Natural killer cell (primary cell): Measurements from ENCODE around the gene SLC6A17. TPM values are rescaled to one million over a fixed set of nuclear protein-coding genes. Genes with fewer than 3 reads are reported as not detected.

Experiments
- ATAC-seq, 3 donors: fragments of 150-1000 bp in 2 of 3; fragments of 200-7000 bp in 1 of 3; cut with Tn5 transposase; 1 replicate in 1 of 3; 2 replicates in 2 of 3; pipeline ENCODE4 v1.10.0; 2021; ENCODE audit warnings: mild to moderate bottlenecking in 2 of 3, moderate library complexity in 2 of 3
- DNase-seq, 2 donors: peaks; one replicate each; pipeline versions ENCODE4 v3.0.0 to v3.0.0-alpha.2; 2013 to 2021; ENCODE audit warnings: mixed read lengths in 1 of 2
- H3K27ac ChIP-seq: one replicate; pipeline ENCODE4 v1.5.1; 2013; ENCODE audit warnings: mild to moderate bottlenecking, low read length
- H3K27me3 ChIP-seq: one replicate; pipeline ENCODE4 v1.6.1; 2013; ENCODE audit warnings: low read length; ENCODE audit not compliant: control insufficient read depth, insufficient read depth
- H3K36me3 ChIP-seq: one replicate; pipeline ENCODE4 v1.6.1; 2013; ENCODE audit warnings: low read length; ENCODE audit not compliant: control insufficient read depth, insufficient read depth
- H3K4me1 ChIP-seq: one replicate; pipeline ENCODE4 v1.6.1; 2013; ENCODE audit warnings: low read length; ENCODE audit not compliant: control insufficient read depth, insufficient read depth
- H3K4me3 ChIP-seq: one replicate; pipeline ENCODE4 v1.5.1; 2013; ENCODE audit warnings: low read length
- H3K9me3 ChIP-seq: one replicate; pipeline ENCODE4 v1.6.1; 2013; ENCODE audit warnings: low read length; ENCODE audit not compliant: control insufficient read depth, insufficient read depth
- H3K27ac Mint-ChIP-seq, 2 donors: one replicate each; pipeline ENCODE4 v1.8.0; 2022; ENCODE audit warnings: mild to moderate bottlenecking in 2 of 2, mixed read lengths in 2 of 2, moderate library complexity in 1 of 2
- H3K27me3 Mint-ChIP-seq, 2 donors: one replicate each; pipeline ENCODE4 v1.8.0; 2022; ENCODE audit warnings: low read depth in 2 of 2, mixed read lengths in 2 of 2
- H3K36me3 Mint-ChIP-seq: one replicate; pipeline ENCODE4 v1.8.0; 2022; ENCODE audit warnings: mixed read lengths
- H3K4me1 Mint-ChIP-seq, 2 donors: one replicate each; pipeline ENCODE4 v1.8.0; 2022; ENCODE audit warnings: mixed read lengths in 2 of 2
- H3K4me3 Mint-ChIP-seq: one replicate; pipeline ENCODE4 v1.8.0; 2022; ENCODE audit warnings: mild to moderate bottlenecking, moderate library complexity, mixed read lengths
- H3K9me3 Mint-ChIP-seq, 2 donors: one replicate each; pipeline ENCODE4 v1.8.0; 2022; ENCODE audit warnings: mixed read lengths in 2 of 2
- WGBS: methylation state at CpG from one replicate; pipeline ENCODE4 v1.1.7; 2013; ENCODE audit warnings: missing lambda C conversion rate; ENCODE audit not compliant: insufficient coverage; 5-methylcytosine and 5-hydroxymethylcytosine counted together
- intact Hi-C: fragments of 100-400 bp; cut with micrococcal nuclease; formaldehyde crosslinking; loops from one replicate; pipeline ENCODE4 v1.14.2; 2022
- total RNA-seq, 4 donors: library from RNA; stranded (reverse); fragments of 120-200 nt in 1 of 4; gene quantifications; one replicate each; pipeline versions ENCODE4 v1.2.3 to v1.2.4, GENCODE V29; 2013 to 2022
- TF ChIP-seq, protein P1 (sequence below): fragments of 200-600 bp; IDR thresholded peaks from one replicate; pipeline ENCODE4 v1.8.0; 2022; ENCODE audit warnings: antibody characterized with exemption

Gene SLC6A17
- total RNA-seq, 3 donors from 2014 or later (not counting 1 experiment from before 2014, with no cell fraction given) = not detected

DNA sequence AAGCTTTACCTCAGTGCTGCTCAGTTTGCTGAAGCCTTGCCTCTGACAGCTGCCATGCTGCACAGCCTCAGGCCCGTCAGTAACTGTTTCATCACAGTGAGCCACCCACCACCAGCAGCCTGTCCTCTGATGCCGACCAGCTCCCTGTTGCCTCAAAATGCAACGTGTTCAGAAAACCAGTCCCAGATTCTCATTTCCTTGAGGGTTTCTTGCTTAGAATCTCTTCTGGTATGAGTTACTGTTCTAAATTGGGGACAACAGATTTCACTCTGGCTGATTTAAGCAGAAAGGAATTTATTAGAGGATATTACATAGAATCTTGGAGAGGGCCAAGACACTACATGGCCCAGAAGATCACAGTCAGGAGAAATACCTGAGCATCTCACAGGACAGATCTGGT, 27.1 kb upstream of the SLC6A17 start:
- Mint-ChIP-seq H3K4me3 (no peak overlapping the region), H3K27ac (no peak overlapping the region), H3K4me1 (peaks cover 10 to 12% of the 10 kb centered on the region in 2 donors), H3K27me3 (peaks cover 21 to 35% of the 10 kb centered on the region in 2 donors), H3K36me3 (no peaks in the 10 kb centered on the region), H3K9me3 (peaks cover 2 to 6% of the 10 kb centered on the region in 2 donors)
- 74% methylated on average over 3 of the region's 3 CpGs for WGBS
- Histone ChIP-seq H3K4me3 (no peak overlapping the region), H3K9me3 (peaks cover 9% of the 10 kb centered on the region), H3K27me3 (no peaks in the 10 kb centered on the region), H3K4me1 (no peaks in the 10 kb centered on the region), H3K36me3 (no peaks in the 10 kb centered on the region), H3K27ac (no peak overlapping the region)
- no peak for DNase-seq
- intact Hi-C loops = no loop called here
- ATAC-seq = no peak
- TF ChIP-seq, protein P1, sequence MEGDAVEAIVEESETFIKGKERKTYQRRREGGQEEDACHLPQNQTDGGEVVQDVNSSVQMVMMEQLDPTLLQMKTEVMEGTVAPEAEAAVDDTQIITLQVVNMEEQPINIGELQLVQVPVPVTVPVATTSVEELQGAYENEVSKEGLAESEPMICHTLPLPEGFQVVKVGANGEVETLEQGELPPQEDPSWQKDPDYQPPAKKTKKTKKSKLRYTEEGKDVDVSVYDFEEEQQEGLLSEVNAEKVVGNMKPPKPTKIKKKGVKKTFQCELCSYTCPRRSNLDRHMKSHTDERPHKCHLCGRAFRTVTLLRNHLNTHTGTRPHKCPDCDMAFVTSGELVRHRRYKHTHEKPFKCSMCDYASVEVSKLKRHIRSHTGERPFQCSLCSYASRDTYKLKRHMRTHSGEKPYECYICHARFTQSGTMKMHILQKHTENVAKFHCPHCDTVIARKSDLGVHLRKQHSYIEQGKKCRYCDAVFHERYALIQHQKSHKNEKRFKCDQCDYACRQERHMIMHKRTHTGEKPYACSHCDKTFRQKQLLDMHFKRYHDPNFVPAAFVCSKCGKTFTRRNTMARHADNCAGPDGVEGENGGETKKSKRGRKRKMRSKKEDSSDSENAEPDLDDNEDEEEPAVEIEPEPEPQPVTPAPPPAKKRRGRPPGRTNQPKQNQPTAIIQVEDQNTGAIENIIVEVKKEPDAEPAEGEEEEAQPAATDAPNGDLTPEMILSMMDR = no peak

DNA sequence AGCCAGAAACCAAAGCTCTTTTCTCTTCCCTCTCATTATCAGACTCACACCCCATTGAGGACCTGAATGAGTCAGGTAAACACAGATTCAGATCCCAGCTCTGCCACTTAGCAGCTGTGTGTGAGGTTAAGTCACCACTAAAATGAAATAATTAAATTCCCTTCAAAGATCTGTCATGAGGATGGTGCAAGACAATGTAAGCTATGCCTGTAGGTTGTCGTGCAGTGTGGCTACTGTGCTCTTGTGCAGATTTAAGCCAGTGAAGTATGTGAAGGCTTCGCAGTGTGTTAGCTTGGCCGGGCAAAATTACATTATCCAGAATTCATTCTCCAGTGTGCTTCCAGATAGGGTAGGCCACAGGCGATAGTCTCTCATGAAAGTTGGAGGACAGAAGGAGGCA, 24.5 kb upstream of the SLC6A17 start:
- TF ChIP-seq, protein P1 = no peak
- H3K4me3 Mint-ChIP-seq = no peak overlapping the region
- no peaks in the 10 kb centered on the region for H3K36me3 Mint-ChIP-seq
- no peak for DNase-seq
- H3K9me3 Mint-ChIP-seq = no peaks in the 10 kb centered on the region
- H3K36me3 ChIP-seq = no peaks in the 10 kb centered on the region
- H3K27ac ChIP-seq = no peak overlapping the region
- H3K4me3 ChIP-seq = no peak overlapping the region
- H3K9me3 ChIP-seq = peaks cover 3% of the 10 kb centered on the region
- WGBS = 84% methylated on average over 3 of the region's 4 CpGs
- H3K27me3 ChIP-seq = peaks cover 6% of the 10 kb centered on the region
- H3K27me3 Mint-ChIP-seq = peaks cover 30 to 38% of the 10 kb centered on the region in 2 donors
- ATAC-seq = no peak
- intact Hi-C loops = no loop called here
- no peaks in the 10 kb centered on the region for H3K4me1 ChIP-seq
- H3K27ac Mint-ChIP-seq = no peak overlapping the region
- peaks cover 3 to 4% of the 10 kb centered on the region in 2 donors for H3K4me1 Mint-ChIP-seq

DNA sequence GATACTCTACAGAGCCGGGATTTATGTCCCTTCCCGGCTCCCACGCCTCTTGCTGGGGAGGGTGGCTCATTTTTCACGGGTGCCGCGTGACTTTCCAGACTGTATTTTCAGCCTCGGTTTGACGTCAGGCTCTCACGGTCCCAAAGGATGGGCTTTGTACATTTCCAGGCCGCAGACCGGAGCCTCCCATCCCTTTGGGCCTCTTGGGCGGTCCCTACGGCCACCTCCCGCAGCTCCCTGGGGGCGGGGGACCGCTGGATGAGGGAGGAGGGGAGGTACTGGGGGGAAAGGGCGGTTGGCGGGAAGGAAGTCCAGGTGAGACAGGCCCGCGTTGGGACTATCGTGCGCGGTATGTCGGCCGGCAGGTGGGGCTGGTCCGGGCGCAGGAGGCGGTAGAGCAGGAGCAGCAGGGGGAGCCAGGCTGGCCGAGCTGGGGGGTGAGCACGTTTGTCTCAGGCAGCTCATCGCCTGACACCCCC, 20.1 kb upstream of the SLC6A17 start:
- Histone ChIP-seq H3K4me1 (no peaks in the 10 kb centered on the region), H3K4me3 (no peak overlapping the region), H3K27me3 (peaks cover 8% of the 10 kb centered on the region), H3K36me3 (no peaks in the 10 kb centered on the region), H3K9me3 (no peaks in the 10 kb centered on the region), H3K27ac (no peak overlapping the region)
- TF ChIP-seq, protein P1 = no peak
- Mint-ChIP-seq H3K9me3 (no peaks in the 10 kb centered on the region), H3K4me1 (no peaks in the 10 kb centered on the region), H3K36me3 (no peaks in the 10 kb centered on the region), H3K4me3 (no peak overlapping the region), H3K27me3 (peaks cover 22 to 33% of the 10 kb centered on the region in 2 donors), H3K27ac (no peak overlapping the region)
- ATAC-seq = no peak
- no peak for DNase-seq
- intact Hi-C loops = no loop called here
- WGBS = 8% methylated on average over 31 of the region's 31 CpGs

DNA sequence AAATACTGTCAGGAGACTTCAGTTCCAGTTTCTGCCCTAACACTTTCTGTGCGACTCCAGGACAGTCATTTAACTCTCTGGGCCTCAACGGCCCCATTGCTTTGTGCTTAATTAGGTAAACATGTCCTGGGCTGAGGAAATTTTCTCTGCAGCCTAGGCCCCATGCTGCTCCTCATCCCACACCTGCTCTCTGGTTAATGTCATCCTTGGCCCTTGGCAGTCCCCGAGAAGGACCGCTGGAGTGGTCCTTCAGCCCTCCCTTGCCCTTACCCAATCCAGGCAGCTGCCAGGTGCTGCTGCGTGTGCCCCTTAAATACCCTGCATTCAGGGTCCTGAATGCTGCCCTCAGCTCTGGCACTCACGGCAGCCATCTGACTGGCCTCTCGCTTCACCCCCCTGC, 19.3 kb upstream of the SLC6A17 start:
- no peak overlapping the region for H3K27ac ChIP-seq
- Mint-ChIP-seq H3K9me3 (no peaks in the 10 kb centered on the region), H3K36me3 (no peaks in the 10 kb centered on the region), H3K27ac (no peak overlapping the region), H3K4me1 (no peaks in the 10 kb centered on the region), H3K27me3 (peaks cover 22 to 36% of the 10 kb centered on the region in 2 donors), H3K4me3 (no peak overlapping the region)
- no peaks in the 10 kb centered on the region for H3K36me3 ChIP-seq
- H3K4me3 ChIP-seq = no peak overlapping the region
- DNase-seq (no peak), ATAC-seq (no peak)
- TF ChIP-seq, protein P1 = no peak
- H3K27me3 ChIP-seq = peaks cover 8% of the 10 kb centered on the region
- WGBS = 83% methylated on average over 7 of the region's 7 CpGs
- H3K9me3 ChIP-seq = no peaks in the 10 kb centered on the region
- H3K4me1 ChIP-seq = no peaks in the 10 kb centered on the region
- intact Hi-C loops = no loop called here
